Activated CD4-positive, CD25-positive, alpha-beta regulatory T cell treated with anti-CD3 and anti-CD28 coated beads, Interleukin-2, amount 50 U/mL, for 16 hours (primary cell): ENCODE data around the gene CHCHD6.

Experiments used
- DNase-seq: peaks from one replicate; pipeline ENCODE4 v3.0.0-alpha.2; 2020; ENCODE audit warnings: low read depth, low spot score

CHCHD6 gene

DNA sequence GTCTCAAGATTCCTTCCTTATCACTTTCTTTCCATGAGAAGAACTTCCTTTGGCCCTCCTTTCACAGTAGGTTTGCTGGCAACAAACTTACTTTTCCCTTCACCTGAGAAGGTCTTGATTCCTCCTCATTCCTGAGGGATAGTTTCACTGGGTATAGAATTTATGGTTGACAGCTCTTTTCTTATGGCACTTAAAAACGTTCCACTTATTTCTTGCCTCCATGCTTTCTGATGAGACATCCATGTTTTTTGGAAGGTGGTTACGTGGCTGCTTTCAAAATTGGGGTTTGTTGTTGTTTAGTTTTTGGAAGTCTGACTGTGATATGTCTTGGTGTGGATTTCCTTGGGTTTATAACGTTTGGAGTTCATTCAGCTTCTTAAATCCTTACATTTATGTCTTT, 270.7 kb downstream of the CHCHD6 start:
- DNase-seq: no peak

DNA sequence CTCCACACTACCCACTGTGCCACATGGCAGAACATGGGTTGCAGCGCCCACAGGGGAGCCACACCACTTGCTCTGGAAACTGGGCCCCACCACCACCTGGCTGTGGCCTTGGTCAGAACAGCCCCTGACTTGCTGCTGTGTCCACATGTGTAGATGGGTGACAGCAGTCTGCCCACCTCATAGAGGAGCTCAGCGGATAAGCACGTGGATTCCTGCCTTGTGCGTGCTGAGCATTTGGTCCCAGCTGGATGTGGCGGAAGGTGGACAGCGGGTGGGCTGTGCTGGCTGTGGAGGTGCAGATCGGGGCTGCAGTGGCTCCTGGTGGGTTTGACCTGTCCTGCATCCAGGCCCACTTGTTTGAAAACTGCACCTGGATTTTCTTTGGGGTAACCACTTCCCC, 272.9 kb downstream of the CHCHD6 start:
- DNase-seq: no peak

DNA sequence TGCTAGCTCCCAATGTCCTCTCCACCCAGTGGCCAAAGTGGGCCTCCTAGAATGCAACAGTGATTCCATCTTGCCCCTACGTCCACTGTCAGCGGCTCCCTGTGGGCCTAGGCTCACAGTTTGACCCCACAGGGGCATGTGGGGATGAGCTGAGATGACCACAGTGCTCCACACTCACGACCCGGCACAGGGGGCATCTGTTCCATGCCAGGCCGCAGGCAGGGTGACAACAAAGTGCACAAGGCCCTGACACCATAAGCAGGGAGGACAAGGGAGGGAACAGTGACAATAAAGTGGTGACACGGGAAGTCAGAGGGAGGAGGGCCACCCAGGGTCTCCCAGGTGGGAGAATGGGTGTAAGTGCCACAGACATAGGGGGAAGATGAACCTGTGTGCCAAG, 273.8 kb downstream of the CHCHD6 start:
- DNase-seq: no peak

DNA sequence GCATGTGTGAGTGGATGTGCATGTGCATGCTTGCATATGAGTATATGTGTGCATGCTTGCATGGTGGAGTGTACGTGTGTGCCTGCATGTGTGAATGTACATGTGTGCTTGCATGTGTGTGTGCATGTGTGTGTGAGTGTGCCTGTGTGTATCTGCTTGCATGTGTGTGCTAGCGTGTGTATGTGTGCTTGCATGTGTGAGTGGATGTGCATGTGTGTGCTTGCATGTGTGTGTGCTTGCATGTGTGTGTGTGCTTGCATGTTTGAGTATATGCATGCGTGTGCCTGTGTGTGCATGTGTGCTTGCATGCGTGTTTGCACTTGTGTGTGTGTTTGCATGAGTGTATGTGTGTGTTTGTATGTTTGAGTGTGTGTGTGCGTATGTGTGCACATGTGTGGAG, 274.3 kb downstream of the CHCHD6 start:
- no peak for DNase-seq

DNA sequence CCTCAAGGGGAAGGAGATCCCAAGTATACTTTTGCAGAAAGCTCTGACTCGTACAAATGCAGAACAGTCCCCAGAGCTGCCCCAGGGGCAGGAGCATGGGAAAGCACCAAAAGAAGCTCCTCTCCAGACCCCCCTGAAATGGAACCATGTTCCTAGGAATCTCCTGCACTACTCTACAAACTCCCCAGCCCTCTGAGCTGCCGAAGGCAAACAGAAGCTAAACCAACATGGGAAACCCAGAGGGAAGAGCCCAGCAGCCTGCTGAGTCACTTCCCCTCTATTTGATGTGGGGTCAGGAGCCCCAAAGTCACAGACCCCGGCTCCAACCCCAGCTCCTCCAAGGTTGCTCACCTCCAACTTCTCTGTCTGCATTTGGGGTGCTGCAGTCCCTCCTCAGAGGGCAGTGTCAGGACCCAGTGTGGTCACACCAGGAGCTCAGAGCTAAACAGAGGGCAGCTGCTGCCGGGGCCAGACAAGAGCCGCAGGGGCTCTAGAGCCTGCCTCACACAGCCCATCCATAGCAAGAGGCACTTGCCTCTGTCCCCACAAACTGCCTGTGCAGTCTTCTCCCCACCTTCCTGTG, 275.1 kb downstream of the CHCHD6 start:
- no peak for DNase-seq

DNA sequence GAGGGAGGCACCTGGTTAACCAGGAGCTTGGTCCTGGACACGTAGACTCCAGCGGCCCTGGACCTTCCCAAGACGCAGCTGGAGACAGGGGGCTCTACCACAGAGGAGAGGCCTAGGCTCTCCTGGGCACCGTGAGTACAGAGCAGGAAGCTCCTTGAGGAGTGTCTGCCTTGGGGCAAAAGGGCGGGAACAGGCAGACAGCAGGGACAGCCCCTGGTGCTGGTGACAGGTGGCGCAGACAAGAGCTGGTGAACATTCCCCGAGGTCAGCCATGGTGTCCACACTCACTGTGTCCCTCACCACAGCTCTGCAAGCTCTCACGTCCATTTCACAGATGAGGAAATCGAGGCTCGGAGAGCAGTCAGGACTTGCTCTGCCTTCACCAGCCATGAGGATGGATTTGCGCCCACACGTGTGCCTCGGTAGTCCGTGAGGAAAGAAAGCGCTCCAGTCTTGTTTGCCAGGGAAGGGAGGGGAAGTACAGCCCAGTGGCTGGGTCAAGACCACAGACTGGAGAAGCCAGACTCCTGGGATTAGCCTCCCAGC, 276.3 kb downstream of the CHCHD6 start:
- DNase-seq: no peak

DNA sequence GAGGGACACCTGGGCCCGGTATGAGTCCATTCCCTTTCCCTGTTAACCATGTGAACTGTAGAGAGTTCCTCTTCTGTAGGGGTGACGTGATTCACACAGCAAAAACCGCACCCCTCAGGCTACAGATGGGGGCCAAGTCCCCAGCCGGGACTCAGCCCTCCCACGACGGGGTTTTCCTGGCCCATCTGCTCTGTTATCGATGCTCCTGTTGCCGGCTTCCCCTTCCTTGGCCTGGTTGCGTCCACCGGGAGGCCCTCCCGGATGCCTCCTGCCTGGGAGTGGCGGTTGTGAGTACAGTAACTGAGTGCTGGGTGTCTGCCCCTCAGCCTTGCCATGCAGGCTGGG, 278.1 kb downstream of the CHCHD6 start:
- DNase-seq: peak; percentile 11

DNA sequence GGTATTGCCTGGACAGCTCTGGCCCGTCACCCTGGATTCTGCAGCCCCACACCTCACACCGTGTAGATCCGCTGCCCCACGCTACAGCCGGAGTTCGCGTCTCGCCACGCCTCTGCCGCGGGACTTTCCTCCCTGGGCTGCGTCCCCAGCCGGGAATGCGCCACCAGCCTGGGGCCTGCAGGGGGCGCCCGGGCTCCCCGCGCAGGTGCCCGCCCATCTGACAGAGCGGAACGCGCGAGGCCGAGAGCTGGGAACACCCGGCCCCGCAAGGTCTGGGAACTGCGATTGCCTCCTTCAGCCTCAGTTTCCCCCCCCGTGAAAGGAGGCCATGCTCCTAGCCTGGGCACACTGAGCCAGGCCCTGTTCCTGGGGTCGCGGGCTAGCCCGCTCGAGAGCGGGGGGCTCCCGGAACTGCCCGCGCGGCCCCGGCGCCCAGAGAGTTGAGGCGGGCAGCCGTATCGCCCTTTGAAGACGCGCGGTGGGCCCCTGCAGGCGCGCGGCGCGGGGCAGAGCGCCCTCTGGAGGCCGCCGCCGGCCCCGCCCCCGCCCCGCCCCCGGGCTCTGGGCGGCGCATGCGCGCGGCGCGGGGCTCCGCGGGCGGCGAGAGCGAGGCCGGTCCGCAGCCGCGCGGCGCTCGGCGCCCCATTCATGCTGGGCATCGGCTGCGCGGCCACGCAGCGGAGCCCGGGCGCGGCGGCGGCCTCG, 278.6 kb downstream of the CHCHD6 start, which contains the start of gene PLXNA1:
PLXNA1 (plus strand) TSS at position 645 of the 705 bp plus-strand sequence. CDS start 5,479 bp downstream, outside the sequence.
- DNase-seq: peak; percentile 78

DNA sequence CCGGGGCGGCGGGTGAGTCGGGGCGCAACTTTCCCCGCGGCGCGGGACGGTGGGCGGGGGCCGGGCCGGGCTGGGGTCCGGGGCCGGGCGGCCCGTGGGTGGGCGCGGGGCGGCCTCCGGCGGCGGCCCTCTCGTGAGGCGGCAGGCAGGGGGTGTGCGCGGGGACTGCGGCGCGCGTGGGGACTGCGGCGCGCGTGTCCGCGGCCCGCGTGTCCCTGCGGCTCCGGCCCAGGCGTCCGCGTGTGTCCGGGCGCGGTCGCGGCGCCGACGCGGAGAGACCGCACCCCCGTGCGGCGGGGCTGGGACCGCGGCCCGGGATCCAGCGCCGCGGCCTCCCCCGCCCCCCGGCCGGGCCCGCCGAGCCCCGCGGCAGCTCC, 279.2 kb downstream of the CHCHD6 start:
- no peak for DNase-seq

DNA sequence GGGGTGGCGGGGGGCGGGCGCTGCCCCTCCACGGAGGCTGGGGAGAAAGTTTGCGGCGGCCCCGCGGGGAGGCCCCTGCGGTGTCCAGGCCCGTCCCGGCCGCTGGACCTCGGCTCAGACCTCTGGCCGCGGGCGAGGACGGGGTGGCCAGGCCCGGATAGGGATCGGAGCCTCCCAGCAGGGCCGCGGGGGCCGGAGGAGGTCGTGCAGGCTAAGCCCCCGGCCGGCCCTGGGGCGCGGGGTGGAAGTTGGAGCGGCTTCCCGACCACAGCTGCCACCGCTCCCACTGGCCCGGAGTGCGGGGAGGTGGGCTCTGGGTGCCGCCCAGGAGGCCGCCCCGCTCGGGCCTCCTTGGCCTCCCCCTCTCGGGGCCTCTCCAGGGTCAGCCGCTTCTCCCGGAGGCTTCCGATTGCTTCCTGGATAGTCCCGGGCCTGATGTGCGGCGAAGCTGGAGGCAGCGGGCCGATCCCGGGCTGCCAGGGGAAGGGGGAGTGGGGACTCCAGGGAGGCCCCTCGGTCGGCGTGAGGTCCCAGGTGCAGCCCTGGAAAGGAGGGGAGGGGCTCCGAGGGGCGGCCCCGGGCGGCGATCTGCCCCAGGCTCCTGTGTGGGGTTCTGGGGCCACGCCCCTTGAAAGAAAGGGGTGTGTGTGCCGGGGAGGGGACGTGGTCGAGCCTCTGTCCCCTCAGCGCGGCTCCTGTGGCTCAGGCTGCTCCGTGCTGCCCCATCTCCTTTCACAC, 279.8 kb downstream of the CHCHD6 start:
- DNase-seq: no peak

DNA sequence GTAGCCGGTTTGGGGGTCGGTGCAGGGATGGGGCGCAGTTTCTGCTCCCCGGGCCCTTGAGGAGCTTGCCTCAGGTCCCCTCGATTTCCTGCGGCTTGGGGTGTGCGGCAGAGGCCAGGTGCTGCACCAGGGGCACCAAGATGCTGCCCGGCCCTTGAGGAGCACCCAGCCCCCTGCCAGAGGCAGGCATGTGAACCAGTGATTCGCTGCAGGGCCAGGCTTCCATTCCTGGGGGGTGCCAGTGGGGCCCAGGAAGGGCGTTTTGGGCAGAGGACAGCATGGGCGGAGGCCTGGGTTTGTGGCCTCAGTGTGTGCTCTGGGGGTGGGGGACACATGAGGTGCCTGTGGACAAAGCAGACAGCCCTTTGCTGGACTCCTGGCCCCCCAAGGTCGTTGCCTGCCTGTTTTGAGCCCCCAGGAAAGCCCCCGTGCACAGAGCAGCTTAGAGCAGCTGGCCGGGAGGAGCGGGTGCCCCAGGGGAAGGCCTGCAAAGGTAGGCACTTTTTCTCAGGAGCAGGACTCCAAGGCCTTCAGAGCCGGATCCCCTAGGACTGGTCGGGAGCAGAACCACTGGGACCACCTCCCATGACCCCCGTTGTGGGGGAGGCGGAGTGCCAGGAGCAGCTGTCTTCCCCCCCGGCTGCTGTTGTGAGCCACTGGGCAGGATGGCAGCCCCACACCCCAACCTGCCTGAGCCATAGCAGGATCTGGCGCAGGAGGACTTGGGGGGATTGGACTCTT, 280.5 kb downstream of the CHCHD6 start:
- no peak for DNase-seq

DNA sequence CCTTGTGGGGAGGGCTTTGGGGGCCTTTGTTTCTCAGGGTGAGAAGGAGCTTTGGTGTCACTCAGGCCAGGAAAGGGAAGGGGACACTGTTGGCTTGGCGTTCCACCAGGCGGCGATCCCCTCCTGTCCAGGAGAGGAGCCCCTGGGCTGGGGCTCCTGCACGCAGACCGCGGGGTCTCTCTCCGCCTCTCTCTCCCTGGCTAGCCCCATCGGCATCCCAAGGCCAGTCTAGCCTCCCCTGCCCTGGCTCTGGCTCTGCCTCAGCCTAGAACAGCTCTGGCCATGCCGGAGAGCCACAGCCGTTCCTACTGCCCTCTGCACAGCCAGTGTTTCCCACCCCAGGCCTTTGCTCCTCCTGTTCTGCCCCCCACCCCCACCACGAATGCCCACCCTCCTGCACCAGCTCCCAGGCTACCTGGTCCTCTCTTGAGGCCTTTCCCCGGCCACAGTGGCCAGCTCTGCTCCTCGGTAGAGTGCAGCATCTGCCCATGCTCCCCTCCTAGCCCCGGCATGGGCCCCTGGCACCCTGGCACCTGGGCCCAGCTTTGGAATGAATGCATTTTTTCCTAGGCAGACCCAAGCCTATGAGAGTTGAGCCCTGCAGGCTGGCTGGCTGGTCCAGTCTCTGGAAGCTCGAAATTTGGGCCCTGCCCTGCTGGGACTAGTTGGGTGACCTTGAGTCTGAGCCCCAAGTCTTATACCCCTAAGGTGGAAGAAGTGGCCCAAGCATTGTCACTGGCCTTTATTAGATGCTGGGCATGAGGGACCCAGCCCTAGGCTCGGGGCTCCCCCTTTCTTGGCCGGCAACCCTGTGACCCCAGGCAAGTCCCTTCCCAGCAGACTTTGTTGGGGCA, 281.3 kb downstream of the CHCHD6 start:
- DNase-seq: no peak

DNA sequence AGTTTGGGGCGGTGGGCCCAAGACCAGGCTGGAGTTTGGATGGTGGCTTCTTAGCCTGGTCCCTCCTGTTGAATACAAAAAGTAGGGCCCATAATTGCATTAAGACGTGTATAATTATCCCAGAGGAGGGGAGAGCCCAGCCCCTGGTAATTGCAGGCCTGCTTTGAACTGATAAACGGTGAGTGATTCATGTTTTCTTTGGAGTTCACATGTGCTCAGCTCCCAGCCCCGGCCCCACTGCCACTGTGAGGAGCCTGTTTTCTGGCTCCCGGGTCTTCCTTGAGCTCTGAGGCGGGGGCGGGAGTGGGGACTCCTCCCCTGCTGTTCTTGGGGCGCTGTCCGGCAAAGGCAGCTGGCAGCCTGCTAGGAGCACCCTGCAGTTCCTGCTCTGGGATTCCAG, 282.0 kb downstream of the CHCHD6 start:
- no peak for DNase-seq

DNA sequence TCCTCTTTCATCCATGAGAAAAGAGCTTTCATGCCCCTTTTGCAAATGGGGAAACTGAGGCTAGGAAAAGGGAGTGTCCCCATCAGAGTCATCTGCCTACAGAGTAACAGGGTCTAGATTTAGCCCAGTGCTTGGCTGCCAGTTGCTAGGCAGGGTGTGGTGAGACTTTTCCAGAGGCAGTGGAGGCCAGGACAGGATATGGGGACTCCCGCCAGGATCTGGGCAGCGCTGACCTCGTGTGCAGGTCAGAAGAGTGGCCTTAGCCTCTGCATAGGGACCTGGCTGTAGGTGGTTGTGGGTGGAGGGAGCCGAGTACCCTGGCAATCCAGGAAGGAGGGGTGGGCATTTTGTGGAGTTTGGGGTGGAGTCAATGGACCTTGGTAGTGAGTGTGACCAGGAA, 283.1 kb downstream of the CHCHD6 start:
- DNase-seq: no peak

DNA sequence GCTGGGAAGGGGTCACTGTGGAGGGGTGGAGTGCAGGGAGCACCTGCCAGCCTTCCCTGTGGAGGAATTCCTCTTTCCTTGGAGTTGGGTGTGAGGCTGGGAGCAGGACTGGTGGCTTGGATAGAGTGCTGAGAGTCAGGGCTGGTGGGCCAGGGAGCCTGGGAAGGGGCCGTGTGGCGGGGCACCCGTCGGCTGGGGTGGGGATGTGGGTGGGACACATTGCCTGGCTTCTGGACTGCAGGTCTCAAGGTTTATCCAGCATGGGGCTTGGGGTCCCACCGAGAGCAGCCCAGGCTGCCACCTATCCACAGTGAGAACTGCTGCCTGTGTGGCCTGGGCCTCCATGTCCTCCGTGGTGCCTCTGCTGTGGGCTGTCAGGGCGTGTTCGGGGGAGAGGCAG, 283.6 kb downstream of the CHCHD6 start:
- no peak for DNase-seq

DNA sequence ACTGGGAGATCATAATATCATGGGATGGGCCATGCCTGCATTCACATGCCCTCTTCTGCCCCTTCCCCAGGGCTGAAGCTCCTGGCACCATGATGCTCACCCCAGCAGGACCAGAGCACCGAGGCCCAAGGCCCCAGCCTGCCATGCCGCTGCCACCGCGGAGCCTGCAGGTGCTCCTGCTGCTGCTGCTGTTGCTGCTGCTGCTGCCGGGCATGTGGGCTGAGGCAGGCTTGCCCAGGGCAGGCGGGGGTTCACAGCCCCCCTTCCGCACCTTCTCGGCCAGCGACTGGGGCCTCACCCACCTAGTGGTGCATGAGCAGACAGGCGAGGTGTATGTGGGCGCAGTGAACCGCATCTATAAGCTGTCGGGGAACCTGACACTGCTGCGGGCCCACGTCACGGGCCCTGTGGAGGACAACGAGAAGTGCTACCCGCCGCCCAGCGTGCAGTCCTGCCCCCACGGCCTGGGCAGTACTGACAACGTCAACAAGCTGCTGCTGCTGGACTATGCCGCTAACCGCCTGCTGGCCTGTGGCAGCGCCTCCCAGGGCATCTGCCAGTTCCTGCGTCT, 284.5 kb downstream of the CHCHD6 start:
- no peak for DNase-seq

DNA sequence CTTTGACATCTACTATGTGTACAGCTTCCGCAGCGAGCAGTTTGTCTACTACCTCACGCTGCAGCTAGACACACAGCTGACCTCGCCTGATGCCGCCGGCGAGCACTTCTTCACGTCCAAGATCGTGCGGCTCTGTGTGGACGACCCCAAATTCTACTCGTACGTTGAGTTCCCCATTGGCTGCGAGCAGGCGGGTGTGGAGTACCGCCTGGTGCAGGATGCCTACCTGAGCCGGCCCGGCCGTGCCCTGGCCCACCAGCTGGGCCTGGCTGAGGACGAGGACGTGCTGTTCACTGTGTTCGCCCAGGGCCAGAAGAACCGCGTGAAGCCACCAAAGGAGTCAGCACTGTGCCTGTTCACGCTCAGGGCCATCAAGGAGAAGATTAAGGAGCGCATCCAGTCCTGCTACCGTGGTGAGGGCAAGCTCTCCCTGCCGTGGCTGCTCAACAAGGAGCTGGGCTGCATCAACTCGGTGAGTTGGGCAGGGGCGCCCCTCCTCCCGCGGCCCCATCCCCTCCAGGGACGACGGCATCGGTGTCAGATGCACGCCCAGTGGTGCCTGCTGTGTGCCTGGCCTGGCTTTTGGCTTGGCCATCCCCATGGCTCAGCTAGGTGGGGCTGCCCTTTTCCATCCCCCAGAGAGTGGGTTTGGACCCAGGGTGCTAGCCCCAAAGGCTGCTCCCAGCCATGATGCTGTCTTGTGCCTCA, 285.4 kb downstream of the CHCHD6 start:
- no peak for DNase-seq

DNA sequence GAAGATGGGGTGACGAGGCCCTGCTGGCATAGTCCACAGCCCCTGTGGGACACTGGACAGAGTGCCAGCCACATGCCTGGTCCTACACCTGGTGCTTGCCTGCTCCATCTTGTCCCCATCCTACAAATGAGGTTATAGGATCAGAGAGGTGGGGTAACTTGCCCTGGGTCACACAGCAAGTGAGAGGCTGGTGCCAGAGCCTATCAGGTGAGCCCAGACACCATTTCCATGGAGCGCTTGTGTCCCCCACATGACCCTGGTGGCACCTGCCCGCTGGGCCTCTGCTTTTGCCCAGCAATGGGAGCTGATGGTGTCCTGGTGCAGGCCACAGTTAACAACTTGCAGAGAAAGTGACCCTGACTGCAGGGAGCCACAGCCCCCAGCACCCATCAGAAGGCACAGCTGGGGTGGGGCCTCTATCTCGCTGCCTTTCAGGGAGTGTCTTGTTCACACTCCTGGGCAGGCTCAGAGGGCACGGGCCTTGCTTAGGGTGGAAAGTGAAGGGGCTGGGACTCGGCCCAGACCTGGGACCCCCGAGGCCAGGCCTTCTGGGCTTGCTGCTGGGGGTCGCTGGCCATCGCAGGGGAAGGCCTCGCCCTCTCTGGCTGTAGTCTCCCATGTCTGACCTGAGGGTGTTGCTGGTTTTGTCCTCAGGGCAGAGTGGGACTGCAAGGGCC, 286.1 kb downstream of the CHCHD6 start:
- no peak for DNase-seq

DNA sequence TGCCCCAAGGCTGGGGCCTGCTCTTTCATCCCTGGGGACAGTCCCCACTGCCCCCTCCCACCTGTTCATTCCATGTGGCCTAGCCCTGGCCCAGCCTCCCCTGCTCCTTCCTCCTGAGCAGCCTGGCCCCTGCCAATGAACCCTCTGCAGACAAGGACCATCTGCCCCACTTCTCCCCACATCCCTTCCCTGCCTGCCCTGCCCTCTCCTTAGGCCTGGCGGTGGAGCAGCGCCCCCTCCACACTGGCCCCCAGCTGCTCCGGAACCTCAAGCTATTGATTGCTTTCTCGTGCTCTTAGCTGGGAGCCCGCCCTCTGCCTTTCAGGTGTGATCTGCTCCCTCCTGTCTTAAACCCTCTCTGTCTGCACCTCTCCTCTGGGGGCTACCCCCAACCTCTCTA, 286.9 kb downstream of the CHCHD6 start:
- DNase-seq: no peak
